Subcutaneous adipose tissue (tissue), 4 donors: ENCODE measurements around the gene TOP3A. TPM values are rescaled to one million over a fixed set of nuclear protein-coding genes. Genes with fewer than 3 reads are reported as not detected.

ENCODE experiments used
- CTCF ChIP-seq: fragments of 450-650 bp; IDR thresholded peaks from one replicate; pipeline ENCODE4 v1.5.1; 2016; ENCODE audit warnings: low read depth, mild to moderate bottlenecking, control low read depth, antibody characterized with exemption, moderate library complexity
- total RNA-seq, 4 donors: library from RNA; depleted of rRNA; stranded (reverse); fragments of >200 nt; gene quantifications; one replicate each; pipeline ENCODE4 v1.1.0, GENCODE V29; 2016

Gene TOP3A
- total RNA-seq, 4 donors from 2014 or later, result 20.9 to 32.2 (median 27.6) TPM

GRCh38 chr17:18267366-18267765 is 47.4 kb downstream of the TOP3A start:
- no peak for TF ChIP-seq CTCF

GRCh38 chr17:18263885-18264682 is 50.7 kb downstream of the TOP3A start:
- no peak for TF ChIP-seq CTCF

- no peak for TF ChIP-seq CTCF
These were observed 52.2 kb downstream of the TOP3A start for GRCh38 chr17:18262641-18263040.

GRCh38 chr17:18262111-18262510 is 52.7 kb downstream of the TOP3A start:
- no peak for TF ChIP-seq CTCF

- TF ChIP-seq CTCF, result no peak
These were observed 53.1 kb downstream of the TOP3A start for GRCh38 chr17:18261659-18262058.

- TF ChIP-seq CTCF, result no peak
These were observed 53.7 kb downstream of the TOP3A start for GRCh38 chr17:18261146-18261515.

GRCh38 chr17:18260332-18261145 is 54.3 kb downstream of the TOP3A start, which contains the start of gene MIEF2:
TSS of gene MIEF2 (plus strand) at chr17:18260662. CDS start at chr17:18262721, 2,059 bp downstream.
- TF ChIP-seq CTCF, result no peak
